Measurements from ENCODE around the gene ATM.

DNA sequence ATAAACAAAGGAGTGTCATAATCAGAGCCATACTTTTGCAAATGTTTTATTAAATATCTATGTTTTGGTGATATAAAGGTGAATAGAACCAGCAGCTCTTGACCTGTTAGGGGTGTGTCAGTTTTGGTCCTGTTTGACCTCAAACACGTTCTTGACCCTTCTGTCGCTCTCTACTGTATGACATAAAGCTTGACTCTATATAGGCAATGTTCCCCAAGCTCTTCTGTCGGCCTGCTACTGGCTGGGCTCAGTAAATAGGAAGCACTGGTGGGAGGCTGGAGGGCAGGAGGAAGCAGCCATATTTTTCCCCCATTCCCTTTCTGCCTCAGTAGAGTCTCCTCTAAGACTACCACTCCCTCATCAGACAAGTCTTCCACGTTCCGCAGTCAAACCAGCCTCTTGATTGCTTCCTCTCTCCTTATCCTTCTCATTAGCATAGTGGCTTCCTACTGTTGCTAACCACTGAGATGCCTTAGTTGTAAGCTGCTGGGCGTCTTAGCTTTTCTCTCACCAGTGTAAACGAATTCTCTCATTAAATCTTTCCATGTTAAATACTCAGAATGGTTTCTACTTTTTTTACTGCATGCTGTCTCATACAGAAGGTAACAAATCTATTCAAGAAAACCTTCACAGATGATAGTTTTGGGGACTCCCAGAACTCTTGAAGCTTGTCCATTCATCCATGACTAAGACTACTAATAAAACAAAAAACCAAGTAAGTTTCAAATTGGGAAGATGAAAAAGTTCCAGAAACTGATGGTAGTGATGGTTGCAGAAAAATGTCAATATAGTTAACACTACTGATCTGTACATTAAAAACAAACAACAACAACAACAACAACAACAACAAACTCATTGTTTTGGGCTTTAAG lies 3.7 kb upstream of the ATM start:
- TF ChIP-seq, protein P1, sequence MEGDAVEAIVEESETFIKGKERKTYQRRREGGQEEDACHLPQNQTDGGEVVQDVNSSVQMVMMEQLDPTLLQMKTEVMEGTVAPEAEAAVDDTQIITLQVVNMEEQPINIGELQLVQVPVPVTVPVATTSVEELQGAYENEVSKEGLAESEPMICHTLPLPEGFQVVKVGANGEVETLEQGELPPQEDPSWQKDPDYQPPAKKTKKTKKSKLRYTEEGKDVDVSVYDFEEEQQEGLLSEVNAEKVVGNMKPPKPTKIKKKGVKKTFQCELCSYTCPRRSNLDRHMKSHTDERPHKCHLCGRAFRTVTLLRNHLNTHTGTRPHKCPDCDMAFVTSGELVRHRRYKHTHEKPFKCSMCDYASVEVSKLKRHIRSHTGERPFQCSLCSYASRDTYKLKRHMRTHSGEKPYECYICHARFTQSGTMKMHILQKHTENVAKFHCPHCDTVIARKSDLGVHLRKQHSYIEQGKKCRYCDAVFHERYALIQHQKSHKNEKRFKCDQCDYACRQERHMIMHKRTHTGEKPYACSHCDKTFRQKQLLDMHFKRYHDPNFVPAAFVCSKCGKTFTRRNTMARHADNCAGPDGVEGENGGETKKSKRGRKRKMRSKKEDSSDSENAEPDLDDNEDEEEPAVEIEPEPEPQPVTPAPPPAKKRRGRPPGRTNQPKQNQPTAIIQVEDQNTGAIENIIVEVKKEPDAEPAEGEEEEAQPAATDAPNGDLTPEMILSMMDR (conservative IDR thresholded peaks at IDR 0.05; ENCODE audit: low read depth, low read length): no peak
- TF ChIP-seq EZH2 (IDR thresholded peaks at IDR 0.05; ENCODE audit: borderline replicate concordance, low read depth, low read length, poor library complexity, severe bottlenecking): no peak

Measured in A673 (cell line).